Stimulated activated naive CD4-positive, alpha-beta T cell treated with Interleukin-2 at 50 U/mL for 16 hours (primary cell): ENCODE data around the gene RILP.

Experiments used
- DNase-seq: peaks from one replicate; lab custom pipeline; 2025; lab: John Stamatoyannopoulos, UW

Gene RILP

DNA sequence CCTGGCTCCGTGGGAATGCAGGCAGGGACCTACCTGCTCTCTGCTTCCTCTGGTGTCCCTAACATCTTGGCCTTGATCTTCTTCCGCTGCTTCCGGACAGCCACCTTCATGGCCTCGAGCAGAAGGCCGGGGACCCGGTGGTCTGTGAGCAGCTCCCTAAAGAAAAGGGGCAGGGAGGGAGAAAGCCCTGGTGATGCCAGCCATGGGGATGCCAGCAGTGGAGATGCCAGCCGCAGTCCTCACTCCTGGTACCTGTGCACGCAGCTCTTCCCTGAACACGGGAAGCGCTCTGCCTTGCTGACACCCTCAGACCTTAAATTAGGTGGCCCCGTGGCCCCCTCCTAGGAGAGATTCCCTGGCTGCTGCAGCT is 1.9 kb downstream of the RILP start:
- no peak for DNase-seq

DNA sequence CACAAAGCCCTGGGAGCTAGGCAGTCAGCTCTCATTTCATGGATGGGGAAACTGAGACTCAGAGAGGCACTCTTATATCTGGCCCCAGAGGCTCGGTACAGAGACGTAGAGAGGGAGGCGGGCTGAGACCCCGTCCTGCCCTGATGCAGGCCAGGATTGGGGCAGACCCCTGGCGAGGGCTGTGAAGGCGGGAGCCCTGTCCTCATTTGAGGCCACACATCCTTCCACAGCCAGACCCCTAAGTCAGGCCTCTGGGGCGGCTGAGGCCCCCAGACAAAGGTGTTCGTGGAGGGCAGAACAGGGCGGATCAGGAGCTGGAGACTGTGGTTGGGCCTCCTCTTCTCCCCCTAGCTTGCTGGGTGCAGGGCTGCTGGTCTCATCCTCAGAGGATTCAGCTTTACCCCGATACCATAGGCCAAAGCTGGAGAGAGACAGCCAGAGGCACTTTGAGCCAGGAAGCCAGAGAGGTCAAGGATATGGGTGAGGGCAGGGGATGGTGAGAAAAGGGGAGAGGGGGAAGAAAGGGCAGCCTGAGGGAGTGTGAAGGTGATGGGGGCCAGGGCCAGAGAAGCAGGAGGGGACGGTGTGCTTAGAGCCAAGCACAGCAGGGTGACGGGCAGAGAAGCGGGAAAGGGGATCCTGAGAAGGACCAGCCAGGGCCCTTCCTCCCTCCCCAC is 3.3 kb downstream of the RILP start:
- no peak for DNase-seq

DNA sequence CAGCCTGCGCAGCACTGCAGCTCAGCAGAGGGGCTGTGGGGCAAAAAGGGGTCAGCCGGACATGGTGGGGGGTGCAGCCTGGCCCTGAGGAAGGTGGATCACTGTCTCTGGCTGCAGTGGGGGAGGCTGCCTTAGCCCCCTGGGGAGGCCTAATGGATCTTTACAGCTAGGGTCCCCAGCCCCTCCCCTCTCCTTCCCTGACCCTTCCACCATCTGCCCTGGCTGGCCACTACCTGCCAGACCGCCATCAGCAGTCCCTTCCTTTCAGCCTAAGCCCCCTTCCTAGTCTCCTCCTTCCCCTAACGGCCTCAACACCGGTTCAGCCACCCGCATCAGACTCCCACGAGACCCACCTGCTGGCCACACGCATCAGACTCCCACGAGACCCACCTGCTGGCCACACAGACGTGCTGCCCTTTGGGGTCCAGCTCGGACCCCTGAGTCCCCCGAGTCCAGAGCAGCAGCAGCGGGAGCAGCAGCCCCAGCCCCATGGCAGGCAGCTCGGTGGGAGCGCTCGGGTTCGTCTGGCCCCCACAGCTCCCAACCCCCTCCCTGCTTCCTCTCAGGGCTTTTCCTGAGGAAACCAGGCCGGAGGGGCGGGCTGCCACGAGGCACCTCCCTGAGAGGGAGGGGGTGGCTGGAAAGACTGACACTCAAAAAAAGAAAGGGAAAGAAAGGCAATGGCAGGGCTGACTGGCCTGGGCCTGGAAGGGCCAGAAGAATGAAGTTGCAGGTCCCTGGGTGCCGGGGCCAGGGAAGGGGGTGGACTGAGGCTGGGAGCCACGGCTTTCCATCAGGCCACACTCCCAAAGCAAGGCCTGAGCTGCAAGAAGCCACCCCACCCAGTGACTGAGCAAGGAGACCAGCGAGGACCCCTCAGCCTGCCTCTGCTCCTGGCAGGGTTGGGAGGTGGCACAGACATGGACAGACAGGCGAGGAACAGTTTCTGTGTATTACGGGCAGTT is 4.2 kb downstream of the RILP start, which contains the start of gene SCARF1:
TSS of gene SCARF1 (minus strand) at position 526 of the 965 bp plus-strand sequence. CDS start at position 491, 35 bp downstream.
- no peak for DNase-seq

DNA sequence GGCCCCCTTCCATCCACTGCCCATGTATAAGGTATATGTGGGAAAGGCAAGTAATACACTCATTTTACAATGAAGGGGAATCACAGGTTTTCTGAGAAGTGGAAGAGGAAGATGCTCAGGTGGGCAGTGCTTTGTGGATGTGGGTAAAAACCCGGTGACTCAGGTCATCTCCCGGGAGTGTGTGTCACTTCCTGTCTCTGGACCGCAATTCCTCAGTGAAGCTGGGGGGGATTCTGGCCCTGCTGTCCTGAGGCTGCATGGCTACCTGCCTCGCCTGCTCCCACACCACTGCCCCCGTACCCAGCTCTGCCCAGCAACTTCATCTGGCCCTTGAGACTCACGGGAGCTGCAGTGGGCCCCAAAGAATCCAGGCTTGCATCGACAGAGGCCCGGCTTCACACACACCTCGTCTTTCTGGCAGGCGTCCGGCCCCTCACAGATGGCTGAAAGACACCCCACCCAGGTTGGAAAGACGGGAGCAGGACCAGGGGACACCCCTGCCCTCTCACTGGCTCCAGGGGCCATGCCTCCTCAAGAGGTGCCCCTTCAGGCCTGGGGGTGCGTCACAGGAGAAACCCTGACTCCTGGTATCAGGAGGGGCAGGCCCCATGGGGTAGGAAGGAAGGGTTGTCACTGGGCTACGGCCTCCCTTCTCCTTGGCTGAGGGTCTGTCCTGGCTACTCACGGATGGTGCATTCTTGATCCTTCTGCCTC is 5.0 kb downstream of the RILP start:
- DNase-seq: peak; percentile 27

DNA sequence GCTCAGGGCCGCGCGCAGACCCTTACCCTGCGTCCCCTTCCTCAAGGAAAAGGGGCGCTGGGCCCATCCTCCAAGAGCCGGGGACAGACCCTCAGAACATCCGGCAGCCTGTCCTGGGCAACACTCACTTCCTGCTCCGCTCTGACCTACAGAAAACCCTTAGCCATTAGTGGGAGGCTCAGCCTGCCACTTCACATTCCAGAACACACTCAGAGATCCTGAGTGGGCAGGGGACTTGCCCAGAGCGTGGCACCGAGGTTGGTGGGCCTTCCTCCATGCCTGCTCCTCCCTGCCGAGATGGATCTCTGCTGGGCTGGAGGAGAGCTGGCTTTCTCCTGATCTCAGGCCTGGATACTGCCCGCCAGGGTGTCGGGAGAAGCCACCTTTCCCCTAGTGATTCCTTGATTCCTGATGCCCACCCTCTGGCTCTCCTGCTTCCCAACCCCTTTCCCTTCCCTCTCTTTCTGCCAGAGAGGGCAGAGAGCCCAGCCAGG is 5.6 kb downstream of the RILP start:
- no peak for DNase-seq

DNA sequence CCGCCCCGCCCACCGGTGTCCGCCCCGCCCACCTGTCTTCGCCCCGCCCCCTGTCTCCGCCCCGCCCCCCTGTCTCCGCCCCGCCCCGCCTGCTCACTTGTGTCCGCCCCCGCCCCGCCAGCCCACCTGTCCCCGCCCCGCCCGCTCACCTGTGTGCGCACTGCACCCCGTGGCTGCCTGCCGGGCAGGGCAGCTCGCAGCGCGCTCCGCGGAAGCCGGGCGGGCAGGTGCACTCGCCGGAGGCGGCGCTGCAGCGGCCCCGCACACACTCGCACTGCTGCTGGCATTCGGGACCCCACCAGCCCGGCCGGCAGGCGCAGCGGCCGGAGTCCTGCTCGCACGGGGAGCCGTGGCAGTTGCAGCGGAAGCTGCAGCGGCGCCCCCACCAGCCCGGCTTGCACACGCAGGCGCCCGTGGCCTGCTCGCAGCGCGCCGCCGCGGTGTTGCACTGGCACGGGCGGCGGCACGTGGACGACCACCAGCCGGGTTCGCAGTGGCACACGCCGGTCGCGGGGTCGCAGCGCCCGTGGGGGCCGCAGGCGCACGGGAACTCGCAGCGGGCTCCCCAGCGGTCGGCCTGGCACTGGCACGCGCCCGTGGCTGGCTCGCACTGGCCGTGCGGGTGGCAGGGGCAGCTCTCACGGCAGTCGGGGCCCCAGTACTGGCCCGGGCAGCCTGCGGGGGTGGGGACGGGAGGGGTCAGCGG is 6.2 kb downstream of the RILP start:
- DNase-seq: peak; percentile 58

DNA sequence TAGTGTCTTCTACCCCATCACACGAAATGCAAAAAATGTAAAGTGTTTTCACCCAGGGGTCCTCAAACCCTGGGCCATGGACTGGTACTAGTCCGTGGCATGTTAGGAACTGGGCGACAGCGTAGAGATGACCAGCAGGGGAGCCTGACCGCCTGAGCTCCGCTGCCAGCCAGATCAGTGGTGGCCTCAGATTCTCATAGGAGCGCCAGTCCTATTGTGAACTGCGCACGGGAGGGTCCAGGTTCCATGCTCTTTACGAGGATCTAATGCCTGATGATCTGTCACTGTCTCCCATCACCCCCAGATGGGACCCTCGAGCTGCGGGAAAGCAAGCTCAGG is 8.6 kb downstream of the RILP start:
- DNase-seq: no peak

DNA sequence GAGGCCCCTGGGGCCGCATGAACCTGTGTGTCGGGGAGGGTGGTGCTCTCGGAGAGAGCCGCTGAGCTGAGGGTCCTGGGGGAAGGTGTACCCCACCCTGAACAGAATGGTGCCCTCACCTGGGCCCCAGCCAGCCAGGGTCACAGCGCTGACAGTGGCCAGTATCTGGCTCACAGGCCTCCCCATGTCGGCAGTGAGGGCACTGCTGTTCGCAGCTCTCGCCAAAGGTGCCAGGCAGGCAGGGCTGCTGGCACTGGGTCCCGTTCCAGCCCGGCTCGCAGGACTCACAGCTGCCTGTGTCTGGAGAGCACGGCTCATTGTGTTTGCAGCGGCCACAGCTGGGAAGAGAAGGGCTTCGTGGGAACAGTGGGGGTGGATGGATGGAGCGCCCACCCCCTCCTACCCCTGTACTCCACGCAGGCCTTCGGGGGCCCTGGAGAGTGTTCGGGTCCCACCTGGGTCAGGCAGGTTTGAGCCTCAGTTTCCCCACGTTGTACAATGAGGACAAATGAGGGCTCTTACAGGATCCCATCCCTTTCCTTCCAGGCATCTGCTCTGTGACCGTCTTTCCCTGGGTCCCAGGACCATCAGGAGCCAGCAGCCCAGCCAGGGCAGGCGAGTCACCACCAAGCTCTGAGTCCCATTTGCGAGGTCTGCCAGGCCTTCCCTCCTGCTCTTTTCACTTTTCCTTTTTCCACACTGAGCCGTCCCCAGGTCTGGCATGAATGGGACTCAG is 9.2 kb downstream of the RILP start:
- no peak for DNase-seq

DNA sequence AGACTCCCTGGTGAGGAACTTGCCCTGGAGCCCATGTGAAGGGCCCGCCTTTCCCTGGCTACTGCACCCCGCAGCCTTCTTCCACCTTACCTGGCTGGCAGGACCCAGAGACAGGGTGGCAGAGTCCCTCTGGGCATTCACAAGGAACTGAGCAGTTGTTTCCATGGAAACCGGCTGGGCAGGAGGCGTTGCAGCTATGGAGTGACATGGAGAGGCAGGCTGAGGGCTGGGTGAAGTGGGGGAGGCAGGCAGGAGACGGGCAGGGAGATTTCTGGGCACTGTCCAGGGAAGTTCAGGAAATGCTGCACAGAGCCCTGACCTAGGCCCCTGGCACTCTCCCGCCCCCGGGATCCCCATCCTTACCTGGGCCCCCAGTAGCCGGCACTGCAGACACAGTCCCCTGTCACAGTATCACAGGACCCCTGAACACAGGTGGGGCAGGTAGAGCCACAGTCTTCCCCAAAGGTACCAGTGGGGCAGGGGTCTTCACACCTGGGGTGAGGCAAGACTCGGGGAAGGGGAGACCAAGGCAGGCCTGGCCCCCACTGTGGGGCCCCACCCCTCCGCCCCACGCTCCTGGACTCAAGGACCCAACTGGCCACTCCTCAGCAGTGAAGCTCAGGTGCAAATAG is 10.0 kb downstream of the RILP start:
- DNase-seq: no peak

DNA sequence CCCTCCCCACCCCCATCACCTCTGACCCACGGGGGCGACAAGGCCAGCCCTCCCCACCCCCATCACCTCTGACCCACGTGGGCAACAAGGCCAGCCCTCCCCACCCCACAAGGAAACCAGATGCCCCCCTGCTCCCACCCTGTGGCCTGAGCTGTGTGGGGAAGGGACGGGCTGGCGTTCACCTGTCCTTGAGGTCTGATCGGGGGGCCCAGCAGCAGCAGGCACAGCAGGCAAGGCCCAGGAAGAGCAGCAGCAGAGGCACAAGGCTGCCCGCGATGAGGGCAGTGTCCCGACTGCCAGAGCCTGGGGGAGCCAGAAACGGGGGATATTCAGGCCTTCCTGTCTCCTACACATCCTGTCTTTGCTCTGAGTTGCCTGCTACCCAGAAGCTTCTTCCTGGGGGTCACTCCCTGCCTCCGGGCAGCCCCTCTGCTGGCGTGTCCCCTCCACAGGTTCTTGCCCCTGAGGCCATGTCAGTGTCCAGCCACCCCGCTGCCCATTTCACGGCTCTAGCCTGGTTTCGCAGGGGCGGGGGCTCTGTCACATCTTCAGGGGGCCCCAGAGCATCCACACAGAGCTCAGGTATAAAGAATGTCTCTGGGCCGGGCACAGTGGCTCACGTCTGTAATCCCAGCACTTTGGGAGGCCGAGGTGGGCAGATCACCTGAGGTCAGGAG is 10.9 kb downstream of the RILP start:
- no peak for DNase-seq

DNA sequence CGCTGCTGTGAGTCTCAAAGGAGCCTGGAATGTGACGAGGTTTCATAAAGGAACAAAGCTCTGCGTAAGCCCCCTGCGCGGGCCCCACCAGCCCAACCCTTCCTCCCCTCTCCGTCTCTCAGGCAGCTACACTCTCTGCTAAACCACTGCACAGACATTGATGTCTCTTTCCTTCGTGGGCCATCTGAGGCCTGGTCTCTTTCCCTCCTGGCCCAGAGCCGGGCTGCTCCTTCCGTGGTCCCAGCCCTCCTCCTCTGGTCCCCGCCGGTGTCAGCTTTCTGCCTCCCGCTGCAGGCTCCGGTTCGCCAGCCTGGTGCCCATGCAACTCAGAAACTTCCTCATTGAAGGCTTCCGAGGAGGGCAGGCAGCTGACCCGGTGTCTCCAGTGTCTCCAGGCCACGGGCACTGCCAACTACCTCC is 11.5 kb downstream of the RILP start:
- DNase-seq: no peak

DNA sequence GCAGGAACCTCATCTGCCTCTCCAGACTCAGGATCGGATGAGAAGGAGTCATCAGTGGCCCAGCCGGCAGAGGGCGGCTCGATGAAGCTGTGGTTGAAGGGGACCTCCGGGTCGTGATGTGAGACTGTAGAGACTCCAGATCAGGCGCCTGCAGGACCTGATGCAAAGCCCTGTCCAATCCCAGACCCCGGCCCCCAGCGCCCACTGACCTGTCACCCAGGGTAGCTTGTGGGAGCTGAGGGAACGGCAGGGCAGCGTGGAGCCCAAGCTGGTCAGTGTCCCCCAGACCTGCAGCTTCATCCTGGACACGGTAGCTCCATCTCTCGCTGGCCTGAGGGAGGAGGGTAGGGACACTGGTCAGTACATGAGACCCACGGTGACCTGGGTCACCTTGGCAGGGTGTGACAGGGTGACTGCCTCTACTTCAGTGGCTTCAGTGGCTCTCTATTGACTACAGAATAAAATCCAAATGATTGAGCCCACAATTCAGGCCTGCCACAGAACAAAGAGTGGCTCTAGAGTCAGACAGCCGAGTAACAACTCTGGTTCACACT is 12.9 kb downstream of the RILP start:
- no peak for DNase-seq

DNA sequence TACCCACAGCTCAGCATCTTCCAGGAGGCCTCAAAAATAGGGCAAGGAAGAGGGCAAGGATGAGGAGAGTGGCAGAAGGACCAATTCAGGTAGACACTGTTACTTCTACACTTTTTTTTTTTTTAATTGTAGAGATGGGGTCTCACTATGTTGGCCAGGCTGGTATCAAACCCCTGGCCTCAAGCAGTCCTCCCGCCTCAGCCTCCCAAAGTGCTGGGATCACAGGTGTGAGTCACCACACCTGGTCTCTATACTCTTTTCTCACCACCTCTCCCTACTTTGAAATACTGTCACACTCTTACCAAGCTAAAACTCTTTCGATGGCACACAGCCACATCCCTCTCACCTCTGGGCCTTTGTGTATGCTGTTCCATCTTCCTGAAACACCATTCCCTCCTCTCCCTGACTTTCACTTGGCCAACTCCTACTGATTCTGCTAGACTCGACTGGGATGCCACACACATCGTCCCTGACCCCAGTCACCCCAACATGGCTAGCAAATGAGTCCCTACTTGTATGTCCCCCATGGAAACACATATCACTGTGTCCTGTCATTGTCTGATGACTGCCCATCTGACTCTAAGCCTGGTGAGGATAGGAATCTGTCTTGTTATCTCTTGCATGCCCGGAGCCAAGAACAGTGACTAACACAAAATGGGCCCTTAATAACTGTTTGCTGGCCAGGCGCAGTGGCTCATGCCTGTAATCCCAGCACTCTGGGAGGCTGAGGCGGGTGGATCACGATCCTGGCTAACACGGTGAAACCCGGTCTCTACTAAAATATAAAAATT is 13.8 kb downstream of the RILP start:
- DNase-seq: no peak

DNA sequence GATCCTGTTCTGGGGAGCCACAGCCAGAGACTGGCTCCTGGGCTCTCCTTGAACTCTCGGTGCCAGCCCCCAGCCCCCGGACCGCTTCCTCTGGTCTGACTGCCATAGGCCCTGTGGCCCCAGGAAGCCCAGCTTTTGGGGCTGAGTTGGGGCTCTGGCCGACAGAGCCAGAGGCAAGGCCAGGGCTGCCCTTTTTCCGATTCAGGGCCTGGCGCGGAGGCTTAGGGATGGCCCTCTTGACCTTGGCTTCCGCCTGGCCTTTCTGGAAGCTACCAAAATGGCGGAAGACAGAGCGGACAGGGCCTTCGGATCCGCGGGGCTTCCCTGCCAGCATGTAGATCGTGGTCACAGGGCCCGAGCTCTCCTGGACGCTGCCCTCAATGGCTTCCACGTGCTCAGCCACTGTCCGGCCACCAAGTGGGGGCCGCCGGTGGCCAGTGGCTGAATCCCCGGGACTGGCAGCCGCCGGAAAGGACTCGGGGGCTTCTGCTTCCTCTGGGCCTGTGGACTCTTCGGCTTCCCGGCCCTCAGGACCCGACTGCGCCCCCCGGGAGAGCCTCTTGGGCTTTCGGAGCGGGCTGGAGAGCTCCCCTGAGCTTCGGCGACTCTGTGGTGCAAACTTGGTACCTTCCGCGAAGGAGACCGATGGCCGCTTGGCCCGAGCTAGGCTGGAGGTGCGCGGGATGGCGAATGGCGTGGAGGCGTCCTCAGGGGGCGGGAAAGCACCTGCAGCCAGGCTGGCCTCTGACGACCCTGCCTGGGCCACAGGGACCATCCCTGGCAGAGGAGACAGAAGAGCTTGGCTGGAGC is 14.6 kb downstream of the RILP start:
- DNase-seq: no peak

DNA sequence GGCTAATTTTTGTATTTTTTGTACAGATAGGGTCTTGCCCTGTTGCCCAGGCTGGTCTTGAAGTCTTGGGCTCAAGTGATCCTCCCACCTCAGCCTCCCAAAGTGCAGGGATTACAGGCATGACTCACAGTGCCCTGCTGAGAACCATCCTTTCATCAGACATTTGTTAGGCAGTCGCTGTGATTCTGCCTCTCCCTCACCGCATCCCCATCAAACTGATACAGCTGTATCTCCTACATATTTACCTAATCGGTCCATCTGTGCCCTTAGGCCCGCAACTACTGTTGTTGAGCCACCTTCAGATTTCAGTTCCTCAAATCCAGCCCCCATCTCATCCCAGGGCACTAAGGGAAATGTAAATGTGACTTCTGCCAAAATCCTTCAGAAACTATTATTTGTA is 19.0 kb downstream of the RILP start:
- DNase-seq: no peak

DNA sequence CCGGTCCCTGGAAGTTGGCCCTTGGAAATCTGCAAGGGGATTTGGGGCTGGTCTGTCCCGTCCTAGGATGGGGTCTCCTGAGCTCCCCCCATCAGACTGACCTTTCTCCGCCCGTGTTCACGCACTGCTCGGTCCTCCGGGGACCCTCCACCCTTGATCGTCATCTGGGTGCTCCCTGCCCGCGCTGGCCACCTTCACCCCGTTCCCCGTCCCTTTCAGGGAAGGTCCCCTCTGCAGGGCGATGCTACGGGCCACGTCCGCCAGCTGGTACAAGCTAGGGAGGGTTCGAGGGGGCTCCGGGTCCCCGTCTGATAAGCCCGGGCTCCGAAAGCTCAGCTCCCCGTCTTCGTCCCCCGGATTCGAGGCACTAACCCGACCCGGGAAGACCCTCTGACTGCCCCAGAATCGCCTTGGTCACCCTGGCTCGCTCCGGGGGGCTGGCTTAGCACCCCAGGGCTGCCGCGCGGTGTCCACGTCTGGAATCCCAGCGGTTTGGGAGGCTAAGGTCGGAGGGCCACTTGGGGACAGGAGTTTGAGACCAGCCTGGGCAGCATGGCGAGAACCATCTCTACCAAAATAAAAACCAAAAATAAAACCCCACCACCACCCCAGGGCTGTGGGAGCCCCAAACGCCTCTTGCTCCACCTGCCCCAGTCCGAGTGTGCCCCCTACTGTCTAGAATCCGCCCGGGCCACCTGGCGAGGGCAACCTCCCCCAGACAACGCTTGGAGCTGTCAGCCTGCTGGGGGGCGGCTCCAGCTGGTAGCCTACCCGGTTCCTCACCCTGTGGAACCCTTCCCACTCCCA is 20.0 kb downstream of the RILP start:
- DNase-seq: peak; percentile 71

DNA sequence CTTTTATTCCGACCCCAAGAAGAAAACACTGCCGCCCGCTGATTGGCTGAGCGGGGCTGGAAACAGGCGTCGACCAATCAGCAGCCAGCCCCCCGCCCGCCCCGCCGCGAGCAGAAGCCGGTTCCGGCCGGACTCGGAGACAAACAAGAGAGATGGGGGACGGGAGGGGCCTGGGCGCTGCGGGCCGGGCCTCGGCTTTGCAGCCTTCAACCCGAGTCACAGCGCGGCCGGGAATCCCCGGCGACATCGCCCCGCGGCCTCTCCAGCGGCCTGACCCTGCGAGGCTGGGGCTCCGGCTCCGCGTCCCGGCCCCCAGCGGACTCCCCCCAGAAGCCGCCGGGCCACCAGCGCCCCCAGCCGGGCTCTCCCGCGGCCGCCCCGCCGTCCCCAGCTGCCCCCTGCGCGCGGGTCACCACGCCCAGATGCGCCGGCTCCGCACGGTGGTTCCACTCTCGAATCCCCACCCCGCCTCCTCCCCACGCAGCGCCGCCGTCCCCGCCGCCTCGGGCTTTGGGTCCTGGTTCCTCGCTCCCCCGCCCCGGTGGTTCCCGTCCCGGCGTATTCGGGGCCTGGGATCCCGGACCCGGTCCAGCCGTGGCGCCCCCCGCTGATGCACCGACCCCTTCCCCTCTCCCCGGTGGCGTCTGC is 20.7 kb downstream of the RILP start:
- peak; percentile 89 for DNase-seq
